Cardiac muscle cell (in vitro differentiated cells and primary cell): ENCODE measurements around the gene TNFAIP8L3. TPM values are rescaled to one million over a fixed set of nuclear protein-coding genes. Genes with fewer than 3 reads are reported as not detected.

Source experiments
- DNase-seq, 2 donors: peaks; one replicate each; pipeline versions ENCODE4 v3.0.0 to v3.0.0-alpha.2; 2010 to 2017; ENCODE audit warnings: low read depth in 1 of 2, low spot score in 1 of 2
- H3K27ac ChIP-seq: fragments of 200-600 bp; sonication (generic); 2 replicates; pipeline ENCODE4 v1.5.1; 2016
- H3K27me3 ChIP-seq: fragments of 200-600 bp; sonication (generic); 2 replicates; pipeline ENCODE4 v1.6.0; 2016; ENCODE audit warnings: control low read depth
- H3K36me3 ChIP-seq: fragments of 200-600 bp; sonication (generic); 2 replicates; pipeline ENCODE4 v1.5.1; 2016; ENCODE audit warnings: control low read depth
- H3K4me1 ChIP-seq: fragments of 200-600 bp; sonication (generic); 2 replicates; pipeline ENCODE4 v1.8.1; 2017; ENCODE audit warnings: low read depth, mild to moderate bottlenecking, mixed run types
- H3K4me3 ChIP-seq: fragments of 200-600 bp; sonication (generic); 2 replicates; pipeline ENCODE4 v1.5.1; 2016; ENCODE audit warnings: mild to moderate bottlenecking
- H3K9me3 ChIP-seq: fragments of 200-600 bp; sonication (generic); 2 replicates; pipeline ENCODE4 v1.5.1; 2017; ENCODE audit warnings: low read depth, mild to moderate bottlenecking, control low read depth
- polyA plus RNA-seq: library from polyadenylated mRNA; unstranded; fragments of >200 nt; fragmentation: Nextera tagmentation; extraction: Ambion mirVana; gene quantifications from 2 replicates; pipeline ENCODE4 v1.2.1, GENCODE V29; 2016
- total RNA-seq: library from RNA; depleted of rRNA; stranded (reverse); fragments of >200 nt; gene quantifications from 2 replicates; pipeline ENCODE4 v1.2.3, GENCODE V29; 2016
- TF ChIP-seq, protein P1 (sequence below): IDR thresholded peaks from 2 replicates; pipeline ENCODE4 v1.5.1; 2012; ENCODE audit warnings: low read depth, mild to moderate bottlenecking, low read length

The TNFAIP8L3 gene
- total and polyA plus RNA-seq, 2 experiments from 2014 or later = not detected

DNA sequence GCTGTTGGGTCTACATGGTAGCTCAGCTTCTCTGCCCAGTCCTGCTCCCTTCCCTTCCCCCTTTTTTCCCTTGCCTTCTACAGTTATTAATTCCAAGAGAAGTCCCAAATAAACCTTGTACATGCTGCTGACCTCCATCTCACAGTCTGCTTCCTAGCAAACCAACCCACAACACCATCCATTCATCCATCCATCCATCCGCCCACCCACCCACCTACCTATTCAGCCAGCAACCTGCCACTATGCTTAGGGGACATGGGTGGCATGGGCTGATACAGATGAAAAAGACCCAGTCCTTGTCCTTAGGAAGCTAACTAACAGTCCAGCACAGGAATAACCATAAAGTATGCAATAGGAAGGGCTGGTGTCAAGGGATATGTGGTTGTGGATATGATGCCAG, 5.7 kb downstream of the TNFAIP8L3 start:
- Histone ChIP-seq H3K36me3 (no peaks in the 10 kb centered on the region), H3K27ac (no peak overlapping the region), H3K27me3 (peaks cover 60% of the 10 kb centered on the region), H3K4me1 (no peaks in the 10 kb centered on the region), H3K9me3 (no peaks in the 10 kb centered on the region), H3K4me3 (no peak overlapping the region)
- TF ChIP-seq, protein P1, sequence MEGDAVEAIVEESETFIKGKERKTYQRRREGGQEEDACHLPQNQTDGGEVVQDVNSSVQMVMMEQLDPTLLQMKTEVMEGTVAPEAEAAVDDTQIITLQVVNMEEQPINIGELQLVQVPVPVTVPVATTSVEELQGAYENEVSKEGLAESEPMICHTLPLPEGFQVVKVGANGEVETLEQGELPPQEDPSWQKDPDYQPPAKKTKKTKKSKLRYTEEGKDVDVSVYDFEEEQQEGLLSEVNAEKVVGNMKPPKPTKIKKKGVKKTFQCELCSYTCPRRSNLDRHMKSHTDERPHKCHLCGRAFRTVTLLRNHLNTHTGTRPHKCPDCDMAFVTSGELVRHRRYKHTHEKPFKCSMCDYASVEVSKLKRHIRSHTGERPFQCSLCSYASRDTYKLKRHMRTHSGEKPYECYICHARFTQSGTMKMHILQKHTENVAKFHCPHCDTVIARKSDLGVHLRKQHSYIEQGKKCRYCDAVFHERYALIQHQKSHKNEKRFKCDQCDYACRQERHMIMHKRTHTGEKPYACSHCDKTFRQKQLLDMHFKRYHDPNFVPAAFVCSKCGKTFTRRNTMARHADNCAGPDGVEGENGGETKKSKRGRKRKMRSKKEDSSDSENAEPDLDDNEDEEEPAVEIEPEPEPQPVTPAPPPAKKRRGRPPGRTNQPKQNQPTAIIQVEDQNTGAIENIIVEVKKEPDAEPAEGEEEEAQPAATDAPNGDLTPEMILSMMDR = no peak
- no peak for DNase-seq

DNA sequence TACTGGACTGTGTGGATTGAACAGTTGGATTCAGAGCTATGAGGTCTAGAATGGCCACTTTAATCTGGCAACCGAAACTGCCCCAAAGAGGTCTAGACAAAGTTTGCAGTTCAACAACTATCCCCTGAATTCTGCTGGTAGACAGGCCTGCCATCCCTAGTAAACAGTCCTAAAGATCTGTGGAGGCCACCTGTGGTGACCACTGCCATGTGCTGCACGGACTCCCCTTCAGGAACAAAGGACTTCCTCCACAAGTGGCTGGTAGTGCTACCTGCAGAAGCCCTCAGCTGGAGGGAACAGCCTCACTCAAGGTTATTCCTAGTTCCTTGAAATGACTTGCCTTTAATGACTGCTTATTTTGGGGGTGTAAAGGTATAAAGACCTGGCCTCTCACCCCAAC, 6.1 kb downstream of the TNFAIP8L3 start:
- Histone ChIP-seq H3K27me3 (peaks cover 56% of the 10 kb centered on the region), H3K9me3 (no peaks in the 10 kb centered on the region), H3K27ac (no peak overlapping the region), H3K4me3 (no peak overlapping the region), H3K4me1 (no peaks in the 10 kb centered on the region), H3K36me3 (no peaks in the 10 kb centered on the region)
- no peak for DNase-seq
- TF ChIP-seq, protein P1 = no peak

DNA sequence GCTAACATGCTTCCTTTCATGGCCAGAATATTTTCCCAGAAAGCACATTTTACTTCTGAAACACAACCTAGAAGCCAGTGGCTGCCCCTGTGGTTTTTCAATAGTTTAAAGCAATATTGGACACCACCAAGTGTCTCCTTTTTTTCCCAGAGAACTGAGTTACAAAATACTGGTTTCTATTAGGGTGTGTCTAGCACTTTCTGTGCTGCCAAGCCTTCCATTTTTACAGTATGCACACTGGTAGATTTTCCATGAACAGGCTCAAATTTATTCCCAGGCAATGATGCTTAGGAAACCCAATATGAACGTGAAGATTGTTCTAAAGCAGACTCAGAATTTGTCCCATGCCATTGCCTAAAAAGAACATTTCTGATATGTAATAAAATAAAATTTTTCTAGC, 7.2 kb downstream of the TNFAIP8L3 start:
- no peak for DNase-seq
- peaks cover 45% of the 10 kb centered on the region for H3K27me3 ChIP-seq
- no peaks in the 10 kb centered on the region for H3K4me1 ChIP-seq
- H3K4me3 ChIP-seq = no peak overlapping the region
- TF ChIP-seq, protein P1 = no peak
- H3K9me3 ChIP-seq = no peaks in the 10 kb centered on the region
- no peak overlapping the region for H3K27ac ChIP-seq
- H3K36me3 ChIP-seq = no peaks in the 10 kb centered on the region

DNA sequence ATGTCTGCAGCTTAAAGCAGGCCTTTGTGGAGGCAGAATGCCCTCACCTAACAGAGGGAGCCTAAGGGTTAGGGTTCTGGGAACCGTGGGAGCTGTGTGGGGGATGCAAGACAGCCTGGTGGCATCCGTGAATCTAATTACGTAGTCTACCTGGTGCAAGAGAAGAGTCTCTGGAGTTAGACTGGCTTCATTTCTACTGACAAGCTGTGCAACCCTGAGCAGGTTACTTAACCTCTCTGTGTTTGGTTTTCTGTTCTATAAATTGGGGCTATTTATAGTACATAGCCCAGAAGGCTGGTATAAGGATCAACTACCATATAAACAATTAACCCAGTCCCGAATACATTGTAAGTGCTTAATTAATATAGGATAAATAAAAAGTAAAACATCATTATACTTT, 8.3 kb downstream of the TNFAIP8L3 start:
- Histone ChIP-seq H3K4me1 (no peaks in the 10 kb centered on the region), H3K36me3 (no peaks in the 10 kb centered on the region), H3K27me3 (peaks cover 34% of the 10 kb centered on the region), H3K27ac (no peak overlapping the region), H3K4me3 (no peak overlapping the region), H3K9me3 (no peaks in the 10 kb centered on the region)
- DNase-seq = no peak
- TF ChIP-seq, protein P1 = no peak

DNA sequence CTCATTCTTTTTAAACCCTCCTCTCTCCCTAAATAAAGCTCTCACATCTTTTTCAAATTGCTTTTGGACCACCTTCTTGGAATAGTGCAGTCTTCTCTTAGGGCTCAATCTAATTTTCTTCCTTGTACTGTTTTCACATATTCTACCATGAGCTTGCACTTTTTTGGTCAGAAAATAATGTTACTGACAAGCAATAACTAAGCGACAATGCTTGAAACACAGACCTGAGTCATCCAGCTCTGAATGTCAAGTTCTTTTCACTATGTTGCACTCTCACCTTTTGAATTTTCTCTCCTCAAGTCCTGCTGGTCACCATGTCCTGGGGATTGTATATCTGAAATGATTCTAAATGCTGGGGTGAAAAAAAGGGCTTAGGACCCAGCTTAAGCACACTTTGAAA, 8.9 kb downstream of the TNFAIP8L3 start:
- no peak overlapping the region for H3K4me3 ChIP-seq
- no peaks in the 10 kb centered on the region for H3K4me1 ChIP-seq
- peaks cover 27% of the 10 kb centered on the region for H3K27me3 ChIP-seq
- no peak for DNase-seq
- no peak overlapping the region for H3K27ac ChIP-seq
- H3K36me3 ChIP-seq = no peaks in the 10 kb centered on the region
- no peaks in the 10 kb centered on the region for H3K9me3 ChIP-seq
- TF ChIP-seq, protein P1 = no peak

DNA sequence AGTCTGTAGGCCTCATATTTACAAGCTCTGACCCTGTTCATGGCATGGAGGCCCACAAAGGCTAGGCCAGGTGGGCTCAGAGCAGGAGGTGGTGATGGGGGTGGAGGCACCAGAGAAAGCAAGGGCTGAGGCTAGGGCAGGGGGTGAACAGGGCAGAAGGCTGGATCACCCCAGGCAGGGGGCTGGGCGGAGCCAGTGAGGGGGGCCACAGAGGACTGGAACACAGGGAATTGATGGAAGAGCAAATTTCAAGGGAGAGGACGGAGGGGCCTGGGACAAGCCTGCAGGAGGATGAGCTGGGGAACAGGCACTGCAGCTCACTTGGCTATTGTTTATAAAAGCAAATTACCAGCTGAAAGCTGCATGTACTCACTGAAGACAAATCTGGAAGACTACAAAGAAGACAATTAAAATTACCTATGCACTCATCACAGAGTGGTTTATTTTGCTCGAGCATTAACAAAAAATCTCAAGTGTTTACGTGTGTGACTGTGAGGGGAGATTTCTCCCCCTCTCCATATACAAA, 11.0 kb downstream of the TNFAIP8L3 start:
- Histone ChIP-seq H3K9me3 (no peaks in the 10 kb centered on the region), H3K27me3 (peaks cover 8% of the 10 kb centered on the region), H3K27ac (no peak overlapping the region), H3K4me3 (no peak overlapping the region), H3K4me1 (no peaks in the 10 kb centered on the region), H3K36me3 (no peaks in the 10 kb centered on the region)
- TF ChIP-seq, protein P1 = no peak
- DNase-seq = no peak
